Heart right ventricle (tissue), 16 donors: ENCODE data around the gene AIF1. TPM values are rescaled to one million over a fixed set of nuclear protein-coding genes. Genes with fewer than 3 reads are reported as not detected.

Source experiments
- ATAC-seq, 8 donors: fragments of 200-7000 bp; cut with Tn5 transposase; one replicate each; pipeline ENCODE4 v1.9.1; 2020; ENCODE audit warnings: mild to moderate bottlenecking in 8 of 8, moderate library complexity in 8 of 8, moderate number of reproducible peaks in 1 of 8
- DNase-seq, 2 donors: peaks; one replicate each; pipeline ENCODE4 v3.0.0-alpha.2; 2020
- H3K27ac ChIP-seq, 10 donors: fragments of 200-600 bp; sonication (generic) in 2 of 10; one replicate each; pipeline versions ENCODE4 v1.5.0 to v1.8.0; 2020 to 2022; ENCODE audit warnings: mild to moderate bottlenecking in 3 of 10
- H3K27me3 ChIP-seq, 7 donors: fragments of 200-600 bp; one replicate each; pipeline ENCODE4 v1.8.0; 2021 to 2022; ENCODE audit warnings: mild to moderate bottlenecking in 2 of 7
- H3K36me3 ChIP-seq, 9 donors: fragments of 200-600 bp; sonication (generic) in 1 of 9; one replicate each; pipeline versions ENCODE4 v1.5.0 to v1.8.0; 2020 to 2022; ENCODE audit warnings: mild to moderate bottlenecking in 2 of 9
- H3K4me1 ChIP-seq, 9 donors: fragments of 200-600 bp; sonication (generic) in 1 of 9; one replicate each; pipeline versions ENCODE4 v1.5.0 to v1.8.0; 2020 to 2022; ENCODE audit warnings: mild to moderate bottlenecking in 4 of 9
- H3K4me3 ChIP-seq, 10 donors: fragments of 200-600 bp; sonication (generic) in 2 of 10; one replicate each; pipeline versions ENCODE4 v1.5.0 to v1.8.0; 2020 to 2022; ENCODE audit warnings: mild to moderate bottlenecking in 7 of 10, moderate library complexity in 2 of 10
- H3K9me3 ChIP-seq, 11 donors: fragments of 200-600 bp in 10 of 11; sonication (generic) in 2 of 11; one replicate each; pipeline versions ENCODE4 v1.5.0 to v1.8.0; 2013 to 2022; ENCODE audit warnings: mild to moderate bottlenecking in 2 of 11, control low read depth in 1 of 11, moderate library complexity in 1 of 11
- CTCF ChIP-seq, 9 donors: fragments of 200-600 bp; sonication (generic) in 2 of 9; IDR thresholded peaks; one replicate each; pipeline versions ENCODE4 v1.5.0 to v1.8.0; 2021 to 2022; ENCODE audit warnings: antibody characterized with exemption in 9 of 9, mild to moderate bottlenecking in 5 of 9, moderate library complexity in 1 of 9
- WGBS, 2 donors: extraction: QIAGEN DNeasy Blood & Tissue Kit; methylation state at CpG; one replicate each; pipeline ENCODE4 v1.1.7; 2013; ENCODE audit warnings: inconsistent platforms in 1 of 2; 5-methylcytosine and 5-hydroxymethylcytosine counted together
- intact Hi-C, 10 donors: fragments of 100-400 bp; cut with DNase I; formaldehyde crosslinking; loops; one replicate each; pipeline versions ENCODE4 v1.11.1 to v1.14.2; 2022
- polyA plus RNA-seq, 2 donors: library from polyadenylated mRNA; stranded (reverse); fragments of 200-250 nt; gene quantifications; one replicate each; pipeline ENCODE4 v1.2.3, GENCODE V29; 2013
- total RNA-seq, 10 donors: library from RNA; stranded (reverse); fragmentation: NEBNext Ultra II Directional in 3 of 10; extraction: Animal tissue kit (Norgen Biotek cat#: 25700) in 3 of 10; gene quantifications; one replicate each; pipeline versions ENCODE4 v1.2.1 to v1.2.4, GENCODE V29; 2021 to 2023
- donor health status: Arrhythmogenic right ventricular cardiomyopathy.
- donor health status: ischemic (EF 13 %, LVEDD 7.1; RV severe dilation, severe dysfunction).
- donor health status: healthy with polysubstance abuse.
- donor health status: DM: no; HTN: yes; CAD: no.
- donor health status: DM: no; HTN: no; CAD: no.
- donor health status: ischemic (EF 25% LVEDD 6.9; RV normal size, moderate dysfunction).
- donor health status: ischemic (EF 25% LVEDD 5.7; RV mildly dilated, moderate dysfunction).
- donor health status: healthy.
- donor health status: DM: yes; HTN: yes; CAD: no.
- donor health status: Ischemic cardiomyopathy.
- donor health status: ischemic (EF 35%, LVEDD 5.7; RV mildly dilated, moderate dysfunction).
- donor health status: nonischemic (EF 11% LVEDD 7.7; RV severe dilation, severe dysfunction).
- donor health status: DM: yes; HTN: yes; CAD: no.
- donor health status: PGD.
- donor health status: ischemic (EF 29% LVEDD 5.4; RV normal size, mild dysfunction).
- donor health status: nonischemic (EF 23%, LVEDD 6.1; RV moderate dilation, normal function).

AIF1 gene
- total and polyA plus RNA-seq, 12 donors, result 2.8 to 62.1 (median 7.8) TPM

- ATAC-seq, result no peak
- Histone ChIP-seq H3K4me1 (peaks cover 0 to 2% (median under 1%) of the 10 kb centered on the region in 9 donors), H3K9me3 (no peaks in the 10 kb centered on the region), H3K27me3 (no peaks in the 10 kb centered on the region), H3K4me3 (no peak overlapping the region), H3K36me3 (peaks cover 17 to 100% (median 90%) of the 10 kb centered on the region in 9 donors), H3K27ac (no peak overlapping the region)
- TF ChIP-seq CTCF (IDR thresholded peaks at IDR 0.05), result no peak
- DNase-seq, result no peak
- 96% methylated on average over 19 of the region's 19 CpGs for WGBS, 2 donors
- intact Hi-C loops, result no loop called here
These were observed 12.8 kb downstream of the AIF1 start for GRCh38 chr6:31627690-31628287.

- Histone ChIP-seq H3K36me3 (peaks cover 17 to 100% (median 90%) of the 10 kb centered on the region in 9 donors), H3K27me3 (no peaks in the 10 kb centered on the region), H3K4me3 (no peak overlapping the region), H3K4me1 (no peaks in the 10 kb centered on the region), H3K9me3 (no peaks in the 10 kb centered on the region), H3K27ac (no peak overlapping the region)
- 87 to 88% methylated on average over 7 of the region's 7 CpGs for WGBS, 2 donors
- ATAC-seq, result no peak
- no peak for DNase-seq
- intact Hi-C loops, result no loop called here
- TF ChIP-seq CTCF (IDR thresholded peaks at IDR 0.05), result no peak
These were observed 14.0 kb downstream of the AIF1 start for GRCh38 chr6:31629014-31629413.

GRCh38 chr6:31630177-31630934, 15.3 kb downstream of the AIF1 start:
- intact Hi-C loops, result no loop called here
- Histone ChIP-seq H3K9me3 (no peaks in the 10 kb centered on the region), H3K36me3 (peaks cover 11 to 100% (median 88%) of the 10 kb centered on the region in 9 donors), H3K27ac (no peak overlapping the region), H3K4me3 (no peak overlapping the region), H3K27me3 (no peaks in the 10 kb centered on the region), H3K4me1 (no peaks in the 10 kb centered on the region)
- 92 to 95% methylated on average over 25 of the region's 25 CpGs for WGBS, 2 donors
- ATAC-seq (no peak), DNase-seq (no peak)
- TF ChIP-seq CTCF (IDR thresholded peaks at IDR 0.05), result no peak

GRCh38 chr6:31631209-31631608, 16.2 kb downstream of the AIF1 start:
- no peak for TF ChIP-seq CTCF (IDR thresholded peaks at IDR 0.05)
- intact Hi-C loops, result no loop called here
- ATAC-seq (peak in 2 of 8 donors; percentile 8 to 12), DNase-seq (no peak)
- peaks cover 7 to 100% (median 88%) of the 10 kb centered on the region in 9 donors for H3K36me3 ChIP-seq
- H3K4me1 ChIP-seq, result no peaks in the 10 kb centered on the region
- H3K27me3 ChIP-seq, result no peaks in the 10 kb centered on the region
- WGBS, 2 donors, result 84 to 87% methylated on average over 16 of the region's 16 CpGs
- no peaks in the 10 kb centered on the region for H3K9me3 ChIP-seq
- no peak overlapping the region for H3K27ac ChIP-seq
- no peak overlapping the region for H3K4me3 ChIP-seq
